Nephron (organoid): Measurements from ENCODE around the gene SOAT2.
"Not testable (repeated sequence)": the region's sequence is repeated elsewhere in the genome, so short reads cannot be mapped to it uniquely, and the experiment has no call there.

Source experiments
- H3K27ac Mint-ChIP-seq, 3 experiments: 2 replicates each; pipeline ENCODE4 v1.8.0; 2020; ENCODE audit warnings: mixed read lengths in 3 of 3, mild to moderate bottlenecking in 2 of 3, moderate library complexity in 1 of 3
- H3K27me3 Mint-ChIP-seq: 2 replicates; pipeline ENCODE4 v1.8.0; 2021; ENCODE audit warnings: low read depth, mild to moderate bottlenecking, moderate library complexity, mixed read lengths
- H3K36me3 Mint-ChIP-seq: 2 replicates; pipeline ENCODE4 v1.8.0; 2020; ENCODE audit warnings: low read depth, mixed read lengths
- H3K4me1 Mint-ChIP-seq: 2 replicates; pipeline ENCODE4 v1.8.0; 2020; ENCODE audit warnings: mixed read lengths
- H3K4me3 Mint-ChIP-seq, 3 experiments: 2 replicates each; pipeline ENCODE4 v1.8.0; 2020; ENCODE audit warnings: mild to moderate bottlenecking in 3 of 3, mixed read lengths in 3 of 3, moderate library complexity in 2 of 3
- H3K9me3 Mint-ChIP-seq: 2 replicates; pipeline ENCODE4 v1.8.0; 2020; ENCODE audit warnings: mixed read lengths
- TF ChIP-seq, protein P1 (sequence below), 3 experiments: fragments of 200-600 bp; sonication (generic); IDR thresholded peaks; one replicate each; pipeline ENCODE4 v1.5.0; 2021; ENCODE audit warnings: antibody characterized with exemption in 3 of 3; ENCODE audit not compliant: unreplicated experiment in 3 of 3

SOAT2 gene

GRCh38 chr12:53159195-53159839 is 56.0 kb downstream of the SOAT2 start:
- TF ChIP-seq, protein P1, sequence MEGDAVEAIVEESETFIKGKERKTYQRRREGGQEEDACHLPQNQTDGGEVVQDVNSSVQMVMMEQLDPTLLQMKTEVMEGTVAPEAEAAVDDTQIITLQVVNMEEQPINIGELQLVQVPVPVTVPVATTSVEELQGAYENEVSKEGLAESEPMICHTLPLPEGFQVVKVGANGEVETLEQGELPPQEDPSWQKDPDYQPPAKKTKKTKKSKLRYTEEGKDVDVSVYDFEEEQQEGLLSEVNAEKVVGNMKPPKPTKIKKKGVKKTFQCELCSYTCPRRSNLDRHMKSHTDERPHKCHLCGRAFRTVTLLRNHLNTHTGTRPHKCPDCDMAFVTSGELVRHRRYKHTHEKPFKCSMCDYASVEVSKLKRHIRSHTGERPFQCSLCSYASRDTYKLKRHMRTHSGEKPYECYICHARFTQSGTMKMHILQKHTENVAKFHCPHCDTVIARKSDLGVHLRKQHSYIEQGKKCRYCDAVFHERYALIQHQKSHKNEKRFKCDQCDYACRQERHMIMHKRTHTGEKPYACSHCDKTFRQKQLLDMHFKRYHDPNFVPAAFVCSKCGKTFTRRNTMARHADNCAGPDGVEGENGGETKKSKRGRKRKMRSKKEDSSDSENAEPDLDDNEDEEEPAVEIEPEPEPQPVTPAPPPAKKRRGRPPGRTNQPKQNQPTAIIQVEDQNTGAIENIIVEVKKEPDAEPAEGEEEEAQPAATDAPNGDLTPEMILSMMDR (IDR thresholded peaks at IDR 0.05; ENCODE audit: unreplicated experiment in 3 of 3), result peak; percentile 92 to 94 (median 94)
- H3K27me3 Mint-ChIP-seq, result no peaks in the 10 kb centered on the region
- no peaks in the 10 kb centered on the region for H3K4me1 Mint-ChIP-seq
- H3K27ac Mint-ChIP-seq, result no peak overlapping the region
- no peak overlapping the region for H3K4me3 Mint-ChIP-seq
- H3K9me3 Mint-ChIP-seq, result no peaks in the 10 kb centered on the region
- peaks cover 13% of the 10 kb centered on the region for H3K36me3 Mint-ChIP-seq

DNA sequence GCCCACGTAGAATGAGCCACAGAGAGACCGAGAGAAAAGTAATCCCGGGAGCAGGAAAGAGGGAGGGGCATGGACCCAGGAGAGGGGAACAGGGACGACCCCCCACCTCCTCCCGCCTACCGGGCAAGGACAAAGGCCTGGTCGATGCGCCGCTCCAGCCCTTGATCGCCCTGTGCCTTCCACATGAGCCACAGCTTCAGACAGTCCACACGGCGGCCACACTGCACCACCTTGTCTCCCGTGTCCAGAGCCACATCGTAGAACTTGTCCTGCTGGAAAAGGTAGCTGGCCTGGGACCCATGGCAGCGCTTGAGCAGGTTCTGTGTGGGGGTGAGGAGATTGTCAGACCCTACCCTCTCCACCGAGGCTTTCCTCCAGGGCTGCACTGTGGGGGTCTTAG is 56.7 kb downstream of the SOAT2 start:
- TF ChIP-seq, protein P1 (IDR thresholded peaks at IDR 0.05; ENCODE audit: unreplicated experiment in 3 of 3), result no peak
- no peaks in the 10 kb centered on the region for H3K4me1 Mint-ChIP-seq
- H3K36me3 Mint-ChIP-seq, result peaks cover 20% of the 10 kb centered on the region
- no peaks in the 10 kb centered on the region for H3K27me3 Mint-ChIP-seq
- H3K9me3 Mint-ChIP-seq, result no peaks in the 10 kb centered on the region
- H3K4me3 Mint-ChIP-seq, result no peak overlapping the region
- H3K27ac Mint-ChIP-seq, result no peak overlapping the region

GRCh38 chr12:53160673-53161072 is 57.4 kb downstream of the SOAT2 start:
- Mint-ChIP-seq H3K4me1 (no peaks in the 10 kb centered on the region), H3K27ac (no peak overlapping the region), H3K27me3 (no peaks in the 10 kb centered on the region), H3K9me3 (no peaks in the 10 kb centered on the region), H3K4me3 (no peak overlapping the region), H3K36me3 (peaks cover 22% of the 10 kb centered on the region)
- TF ChIP-seq, protein P1 (IDR thresholded peaks at IDR 0.05; ENCODE audit: unreplicated experiment in 3 of 3), result no peak

GRCh38 chr12:53161119-53161911 is 58.0 kb downstream of the SOAT2 start:
- Mint-ChIP-seq H3K4me1 (no peaks in the 10 kb centered on the region), H3K4me3 (no peak overlapping the region), H3K9me3 (no peaks in the 10 kb centered on the region), H3K27ac (no peak overlapping the region), H3K27me3 (no peaks in the 10 kb centered on the region), H3K36me3 (peaks cover 28% of the 10 kb centered on the region)
- TF ChIP-seq, protein P1 (IDR thresholded peaks at IDR 0.05; ENCODE audit: unreplicated experiment in 3 of 3), result no peak

DNA sequence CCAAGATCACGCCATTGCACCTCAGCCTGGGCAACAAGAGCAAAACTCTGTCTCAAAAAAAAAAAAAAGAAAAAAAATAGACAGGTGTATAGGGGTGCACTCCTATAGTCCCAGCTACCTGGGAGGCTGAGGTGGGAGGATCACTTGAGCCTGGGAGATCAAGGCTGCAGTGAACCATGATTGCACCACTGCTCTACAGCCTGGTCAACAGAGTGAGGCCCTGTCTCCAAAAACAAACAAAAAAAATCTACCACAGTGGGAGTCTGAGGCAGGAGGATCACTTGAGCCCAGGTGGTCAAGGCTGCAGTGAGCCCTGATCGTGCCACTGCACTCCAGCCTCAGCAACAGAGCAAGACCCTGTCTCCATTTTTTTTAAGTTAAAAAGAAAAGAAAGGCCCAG is 59.7 kb downstream of the SOAT2 start:
- not testable (repeated sequence) for H3K4me3 Mint-ChIP-seq, H3K27ac Mint-ChIP-seq, H3K4me1 Mint-ChIP-seq, H3K9me3 Mint-ChIP-seq, H3K27me3 Mint-ChIP-seq
- H3K36me3 Mint-ChIP-seq, result peaks cover 39% of the 10 kb centered on the region

- Mint-ChIP-seq H3K4me1 (peaks cover 17% of the 10 kb centered on the region), H3K9me3 (no peaks in the 10 kb centered on the region), H3K36me3 (peaks cover 39% of the 10 kb centered on the region), H3K4me3 (no peak overlapping the region), H3K27me3 (no peaks in the 10 kb centered on the region), H3K27ac (no peak overlapping the region)
- TF ChIP-seq, protein P1 (IDR thresholded peaks at IDR 0.05; ENCODE audit: unreplicated experiment in 3 of 3), result no peak
Measured at GRCh38 chr12:53166837-53167236, 63.6 kb downstream of the SOAT2 start.
